NT2/D1 (cell line): Measurements from ENCODE around the gene FGF18.

Experiments
- YY1 ChIP-seq: IDR thresholded peaks from 2 replicates; pipeline ENCODE4 v1.6.1; 2011; ENCODE audit not compliant: insufficient read length, insufficient read depth
- ZNF274 ChIP-seq: IDR thresholded peaks from 2 replicates; pipeline ENCODE4 v1.6.1; 2011; ENCODE audit warnings: mild to moderate bottlenecking, low read depth, low read length

GRCh38 chr5:171387970-171388815 lies 31.3 kb upstream of the FGF18 start:
- TF ChIP-seq ZNF274: no peak
- no peak for TF ChIP-seq YY1
